A549 treated with CpdA at 1 μM for 4 hours (cell line): Measurements from ENCODE around the gene RDH12. TPM values are rescaled to one million over a fixed set of nuclear protein-coding genes. Genes with fewer than 3 reads are reported as not detected.

ENCODE experiments used
- total RNA-seq: library from RNA; stranded (reverse); fragments of 200-300 nt; extraction: Qiagen RNA extraction; gene quantifications from 5 replicates; pipeline ENCODE4 v1.2.3, GENCODE V29; 2022; ENCODE audit warnings: low read depth

The RDH12 gene
- 0.06 to 0.13 TPM (median 0.07 TPM) in 3 of 5 replicates, not detected in the others for total RNA-seq

GRCh38 chr14:67701492-67701891 is at the start of gene RDH12:
RDH12 (plus strand) TSS chr14:67701886; CDS start chr14:67722643, 20,757 bp downstream.

GRCh38 chr14:67674480-67675218 is 27.0 kb upstream of the RDH12 start, which contains the start of gene VTI1B:
VTI1B (minus strand) TSS chr14:67674632; CDS start chr14:67674489, 143 bp downstream.

GRCh38 chr14:67695394-67695949 is 6.2 kb upstream of the RDH12 start, which contains the start of gene RDH11:
RDH11 (minus strand) TSS chr14:67695764; CDS start chr14:67695703, 61 bp downstream.

Other genes starting within 250 kb of the RDH12 start
- gene TMEM229B, start 213.2 kb upstream of the RDH12 start, total RNA-seq, result 0.17 to 0.57 TPM (median 0.24 TPM) in 5 replicates
- gene PLEKHH1, start 168.6 kb upstream of the RDH12 start, total RNA-seq, result 3.1 to 5.2 TPM (median 4.3 TPM) in 5 replicates
- gene PIGH, start 101.6 kb upstream of the RDH12 start, total RNA-seq, result 18.8 to 22.0 TPM (median 21.2 TPM) in 5 replicates
- gene ARG2, start 82.0 kb upstream of the RDH12 start, total RNA-seq, result 1.3 to 2.7 TPM (median 1.9 TPM) in 5 replicates
- gene VTI1B, start 27.3 kb upstream of the RDH12 start, total RNA-seq, result 73.8 to 94.1 TPM (median 90.8 TPM) in 5 replicates
- 59.7 to 71.1 TPM (median 63.5 TPM) in 5 replicates for gene RDH11, start 6.1 kb upstream of the RDH12 start, total RNA-seq
- gene ZFYVE26, start 114.7 kb downstream of the RDH12 start, total RNA-seq, result 5.5 to 6.5 TPM (median 5.7 TPM) in 5 replicates
- gene RAD51B, start 117.9 kb downstream of the RDH12 start, total RNA-seq, result 4.2 to 8.0 TPM (median 4.4 TPM) in 5 replicates